Ishikawa (cell line): ENCODE measurements around the gene CAPN5.

ENCODE experiments used
- CEBPB ChIP-seq: IDR thresholded peaks from 2 replicates; pipeline ENCODE4 v1.6.1; 2012
- CREB1 ChIP-seq: IDR thresholded peaks from 2 replicates; pipeline ENCODE4 v1.6.1; 2012; ENCODE audit warnings: low read depth
- EGR1 ChIP-seq: IDR thresholded peaks from 2 replicates; pipeline ENCODE4 v1.6.1; 2012
- EP300 ChIP-seq: IDR thresholded peaks from 2 replicates; pipeline ENCODE4 v1.6.1; 2012; ENCODE audit warnings: borderline replicate concordance
- FOXM1 ChIP-seq: IDR thresholded peaks from 2 replicates; pipeline ENCODE4 v1.6.1; 2012; ENCODE audit warnings: low read depth, borderline replicate concordance
- NFIC ChIP-seq: IDR thresholded peaks from 2 replicates; pipeline ENCODE4 v1.6.1; 2012
- RAD21 ChIP-seq: IDR thresholded peaks from 2 replicates; pipeline ENCODE4 v1.6.1; 2012; ENCODE audit warnings: low read depth
- TAF1 ChIP-seq: IDR thresholded peaks from 2 replicates; pipeline ENCODE4 v1.6.1; 2012; ENCODE audit warnings: low read depth, mild to moderate bottlenecking
- TCF12 ChIP-seq: IDR thresholded peaks from 2 replicates; pipeline ENCODE4 v1.6.1; 2012; ENCODE audit warnings: low read depth
- TEAD4 ChIP-seq: IDR thresholded peaks from 2 replicates; pipeline ENCODE4 v1.6.1; 2012
- YY1 ChIP-seq: IDR thresholded peaks from 2 replicates; pipeline ENCODE4 v1.6.1; 2012; ENCODE audit warnings: low read depth
- ZBTB7A ChIP-seq: IDR thresholded peaks from 2 replicates; pipeline ENCODE4 v1.6.1; 2012; ENCODE audit warnings: low read depth
- TF ChIP-seq, protein P1 (sequence below): IDR thresholded peaks from 2 replicates; pipeline ENCODE4 v1.6.1; 2012
- TF ChIP-seq, protein P2 (sequence below): IDR thresholded peaks from 2 replicates; pipeline ENCODE4 v1.6.1; 2012
- TF ChIP-seq, protein P3 (sequence below): IDR thresholded peaks from 2 replicates; pipeline ENCODE4 v1.6.1; 2012; ENCODE audit warnings: low read depth, mild to moderate bottlenecking

The CAPN5 gene

DNA sequence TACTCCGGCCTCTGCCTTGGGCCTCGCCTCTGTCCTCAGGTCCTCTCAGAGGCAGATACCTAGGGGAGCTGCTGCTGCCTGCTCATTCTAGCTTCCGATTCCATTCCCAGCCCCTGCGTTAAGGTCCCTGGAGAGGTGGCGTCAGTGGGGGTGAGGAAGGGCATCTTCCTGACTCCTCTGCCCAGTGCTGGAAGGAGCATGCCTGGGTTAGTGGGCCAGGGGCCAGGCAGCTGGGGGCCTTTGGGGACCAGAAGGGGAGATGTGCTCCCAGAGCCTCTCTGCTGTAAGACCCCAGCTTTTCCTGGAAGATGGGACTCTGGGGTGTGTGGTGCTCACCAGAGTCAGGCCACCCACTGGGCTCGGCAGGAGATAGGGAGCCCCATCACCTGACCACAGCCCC lies 57.7 kb downstream of the CAPN5 start:
- TF ChIP-seq CEBPB (no peak), TAF1 (no peak), EP300 (no peak), RAD21 (no peak), TEAD4 (no peak), EGR1 (no peak), YY1 (no peak), NFIC (no peak), CREB1 (no peak), TCF12 (no peak)
- TF ChIP-seq, protein P1, sequence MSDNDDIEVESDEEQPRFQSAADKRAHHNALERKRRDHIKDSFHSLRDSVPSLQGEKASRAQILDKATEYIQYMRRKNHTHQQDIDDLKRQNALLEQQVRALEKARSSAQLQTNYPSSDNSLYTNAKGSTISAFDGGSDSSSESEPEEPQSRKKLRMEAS = no peak

DNA sequence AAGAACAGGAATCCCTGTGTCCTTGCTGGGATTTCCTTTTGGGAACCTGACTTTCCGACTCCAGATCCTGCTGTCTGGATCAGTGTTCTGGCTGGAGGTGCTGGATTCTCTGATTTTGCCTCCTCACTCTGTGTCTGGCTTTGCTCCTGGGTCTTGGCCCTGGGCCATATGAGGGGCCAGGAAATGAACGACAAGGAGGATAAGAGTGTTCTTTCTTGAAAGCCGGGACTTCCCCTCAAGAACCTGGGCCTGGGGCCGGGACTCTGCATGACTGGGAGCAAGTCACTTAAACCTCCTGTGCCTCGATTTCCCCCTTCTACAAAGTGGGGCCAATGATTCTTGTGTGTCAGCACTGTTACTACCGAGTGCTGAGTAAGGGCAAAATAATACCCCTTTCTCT lies 58.4 kb downstream of the CAPN5 start:
- TF ChIP-seq YY1 = no peak
- no peak for TF ChIP-seq EGR1
- TF ChIP-seq TEAD4 = no peak
- no peak for TF ChIP-seq TAF1
- no peak for TF ChIP-seq TCF12
- TF ChIP-seq, protein P2, sequence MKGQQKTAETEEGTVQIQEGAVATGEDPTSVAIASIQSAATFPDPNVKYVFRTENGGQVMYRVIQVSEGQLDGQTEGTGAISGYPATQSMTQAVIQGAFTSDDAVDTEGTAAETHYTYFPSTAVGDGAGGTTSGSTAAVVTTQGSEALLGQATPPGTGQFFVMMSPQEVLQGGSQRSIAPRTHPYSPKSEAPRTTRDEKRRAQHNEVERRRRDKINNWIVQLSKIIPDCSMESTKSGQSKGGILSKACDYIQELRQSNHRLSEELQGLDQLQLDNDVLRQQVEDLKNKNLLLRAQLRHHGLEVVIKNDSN = no peak
- TF ChIP-seq ZBTB7A = no peak
- TF ChIP-seq, protein P3, sequence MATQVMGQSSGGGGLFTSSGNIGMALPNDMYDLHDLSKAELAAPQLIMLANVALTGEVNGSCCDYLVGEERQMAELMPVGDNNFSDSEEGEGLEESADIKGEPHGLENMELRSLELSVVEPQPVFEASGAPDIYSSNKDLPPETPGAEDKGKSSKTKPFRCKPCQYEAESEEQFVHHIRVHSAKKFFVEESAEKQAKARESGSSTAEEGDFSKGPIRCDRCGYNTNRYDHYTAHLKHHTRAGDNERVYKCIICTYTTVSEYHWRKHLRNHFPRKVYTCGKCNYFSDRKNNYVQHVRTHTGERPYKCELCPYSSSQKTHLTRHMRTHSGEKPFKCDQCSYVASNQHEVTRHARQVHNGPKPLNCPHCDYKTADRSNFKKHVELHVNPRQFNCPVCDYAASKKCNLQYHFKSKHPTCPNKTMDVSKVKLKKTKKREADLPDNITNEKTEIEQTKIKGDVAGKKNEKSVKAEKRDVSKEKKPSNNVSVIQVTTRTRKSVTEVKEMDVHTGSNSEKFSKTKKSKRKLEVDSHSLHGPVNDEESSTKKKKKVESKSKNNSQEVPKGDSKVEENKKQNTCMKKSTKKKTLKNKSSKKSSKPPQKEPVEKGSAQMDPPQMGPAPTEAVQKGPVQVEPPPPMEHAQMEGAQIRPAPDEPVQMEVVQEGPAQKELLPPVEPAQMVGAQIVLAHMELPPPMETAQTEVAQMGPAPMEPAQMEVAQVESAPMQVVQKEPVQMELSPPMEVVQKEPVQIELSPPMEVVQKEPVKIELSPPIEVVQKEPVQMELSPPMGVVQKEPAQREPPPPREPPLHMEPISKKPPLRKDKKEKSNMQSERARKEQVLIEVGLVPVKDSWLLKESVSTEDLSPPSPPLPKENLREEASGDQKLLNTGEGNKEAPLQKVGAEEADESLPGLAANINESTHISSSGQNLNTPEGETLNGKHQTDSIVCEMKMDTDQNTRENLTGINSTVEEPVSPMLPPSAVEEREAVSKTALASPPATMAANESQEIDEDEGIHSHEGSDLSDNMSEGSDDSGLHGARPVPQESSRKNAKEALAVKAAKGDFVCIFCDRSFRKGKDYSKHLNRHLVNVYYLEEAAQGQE = no peak
- TF ChIP-seq, protein P1 = no peak
- no peak for TF ChIP-seq CEBPB
- TF ChIP-seq RAD21 = no peak
- no peak for TF ChIP-seq CREB1
- no peak for TF ChIP-seq NFIC
- TF ChIP-seq FOXM1 = no peak
- no peak for TF ChIP-seq EP300

DNA sequence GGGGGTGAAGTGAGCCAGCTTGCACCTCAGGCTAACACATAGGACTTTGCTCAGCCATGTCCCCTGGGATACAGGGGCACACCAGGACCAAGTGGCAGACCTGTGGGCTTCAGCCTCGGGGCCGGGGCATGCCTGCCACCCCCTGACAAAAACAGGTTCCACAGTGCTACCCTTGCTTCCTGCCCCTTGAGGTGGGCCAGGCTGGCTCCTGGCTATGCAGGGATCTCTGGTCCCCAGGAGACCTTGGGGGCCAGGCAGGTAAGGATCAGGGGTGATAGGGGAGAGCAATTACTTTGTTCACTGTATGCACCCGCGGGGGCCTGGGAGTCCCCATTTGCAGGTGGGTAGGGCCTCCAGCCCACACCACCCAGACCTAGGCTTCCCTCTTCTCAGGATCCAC lies 58.9 kb downstream of the CAPN5 start:
- TF ChIP-seq NFIC = no peak

DNA sequence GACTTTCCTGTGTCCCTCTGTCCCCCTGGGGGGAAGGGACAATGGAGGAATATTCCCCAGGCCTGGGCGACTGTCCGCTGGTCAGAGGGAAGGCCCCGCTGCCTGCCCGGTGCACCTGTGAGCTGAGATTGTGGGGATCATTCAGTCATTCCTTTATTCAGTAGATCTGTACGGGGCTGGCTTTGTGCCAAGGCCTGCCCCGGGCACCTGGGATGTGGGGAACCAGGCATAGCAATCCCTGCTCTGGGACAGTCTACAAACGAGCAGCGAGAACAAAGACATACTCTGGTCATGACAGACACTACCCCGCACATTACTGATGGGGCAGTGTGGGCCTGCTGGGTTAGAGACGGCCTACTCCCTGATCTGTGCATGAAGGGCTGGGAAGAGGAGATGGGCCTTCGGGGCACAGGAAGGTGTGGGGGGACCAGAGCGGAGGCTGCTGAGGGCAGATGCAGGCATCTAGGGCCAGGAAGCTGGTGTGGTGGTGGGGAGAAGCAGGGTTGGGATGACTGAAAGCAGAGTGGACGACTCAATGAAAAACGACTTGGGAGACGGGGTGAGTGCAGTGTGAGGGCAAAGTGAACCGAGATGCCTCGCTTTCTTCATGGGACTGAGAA lies 59.5 kb downstream of the CAPN5 start:
- TF ChIP-seq NFIC (peak; percentile 69), RAD21 (no peak)

DNA sequence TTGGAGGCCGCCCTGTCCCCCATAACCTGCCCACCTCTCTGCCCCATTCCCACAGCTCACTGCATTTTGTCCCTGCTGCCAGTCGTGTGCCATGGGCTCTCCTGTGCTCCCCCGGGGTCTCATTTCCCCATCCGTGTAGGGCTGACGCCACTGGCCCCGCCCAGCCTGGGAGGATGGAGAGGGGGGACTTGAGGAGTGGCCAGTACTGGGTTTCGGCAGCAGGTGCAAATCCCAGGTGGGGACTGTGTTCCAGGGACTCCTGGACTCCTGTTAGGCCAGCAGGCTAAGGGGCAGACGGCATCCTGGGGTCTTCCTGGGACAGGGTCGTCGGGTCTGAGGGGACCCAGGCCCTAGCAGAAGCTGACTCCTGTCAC lies 60.1 kb downstream of the CAPN5 start:
- no peak for TF ChIP-seq EGR1
- TF ChIP-seq, protein P2 = no peak

DNA sequence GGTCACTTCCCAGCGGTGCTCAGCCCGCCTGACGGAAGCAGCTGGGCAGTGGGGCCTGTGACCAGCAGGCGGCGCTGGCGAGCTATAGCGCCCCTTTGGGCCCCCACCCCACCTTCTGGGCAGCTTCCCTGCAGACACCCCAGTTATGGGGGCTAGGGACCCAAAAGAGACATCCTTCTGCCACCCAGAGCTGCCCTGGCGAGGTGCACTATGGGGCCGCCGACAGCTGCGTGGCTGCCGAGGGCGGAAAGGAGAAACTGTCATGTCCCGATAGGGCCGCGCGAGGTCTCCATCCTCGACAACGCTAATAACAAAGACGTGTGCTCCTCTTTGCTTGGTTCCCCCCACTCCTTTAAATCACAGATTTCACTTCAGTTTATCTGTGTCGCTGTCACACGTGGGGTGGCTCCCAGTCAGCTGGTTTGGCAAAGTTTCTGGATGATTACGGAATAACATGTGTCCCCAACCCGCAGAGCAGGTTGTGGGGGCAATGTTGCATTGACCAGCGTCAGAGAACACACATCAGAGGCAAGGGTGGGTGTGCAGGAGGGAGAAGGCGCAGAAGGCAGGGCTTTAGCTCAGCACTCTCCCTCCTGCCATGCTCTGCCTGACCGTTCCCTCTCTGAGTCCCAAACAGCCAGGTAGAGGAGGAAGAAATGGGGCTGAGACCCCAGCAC lies 60.6 kb downstream of the CAPN5 start:
- TF ChIP-seq RAD21 (peak; percentile 83), NFIC (no peak), TCF12 (0 out of 2 replicates have a peak, but pooled peaks have one; percentile 33), ZBTB7A (peak; percentile 94)
- TF ChIP-seq, protein P1 = peak; percentile 5
- TF ChIP-seq, protein P3 = no peak
